Spleen (tissue), 11 donors: ENCODE results near the gene PPARGC1A. TPM values are rescaled to one million over a fixed set of nuclear protein-coding genes. Genes with fewer than 3 reads are reported as not detected.

Experiments used
- DNase-seq: peaks from one replicate; pipeline ENCODE4 v3.0.0-alpha.2; 2020
- H3K27ac ChIP-seq, 8 donors: fragments of 200-600 bp; sonication (generic) in 7 of 8; 1 replicate in 4 of 8; 2 replicates in 4 of 8; pipeline versions ENCODE4 v1.5.0 to v1.8.0; 2016 to 2021; ENCODE audit warnings: inconsistent platforms in 4 of 8, mild to moderate bottlenecking in 4 of 8, moderate library complexity in 1 of 8
- H3K27me3 ChIP-seq, 7 donors: fragments of 200-600 bp; sonication (generic) in 6 of 7; replicated peaks in 1 of 7; 1 replicate in 4 of 7; 2 replicates in 3 of 7; pipeline versions ENCODE4 v1.5.0 to v1.8.0; 2016 to 2021; ENCODE audit warnings: inconsistent platforms in 3 of 7, mild to moderate bottlenecking in 1 of 7
- H3K36me3 ChIP-seq, 6 donors: fragments of 200-600 bp; sonication (generic) in 5 of 6; 1 replicate in 4 of 6; 2 replicates in 2 of 6; pipeline versions ENCODE4 v1.5.0 to v1.8.0; 2016 to 2021; ENCODE audit warnings: inconsistent platforms in 2 of 6
- H3K4me1 ChIP-seq, 6 donors: fragments of 200-600 bp; sonication (generic) in 5 of 6; 1 replicate in 3 of 6; 2 replicates in 3 of 6; pipeline versions ENCODE4 v1.5.0 to v1.8.0; 2016 to 2021; ENCODE audit warnings: inconsistent platforms in 3 of 6
- H3K4me3 ChIP-seq, 8 donors: fragments of 200-600 bp; sonication (generic) in 7 of 8; 1 replicate in 4 of 8; 2 replicates in 4 of 8; pipeline versions ENCODE4 v1.5.0 to v1.8.0; 2016 to 2021; ENCODE audit warnings: inconsistent platforms in 4 of 8, mild to moderate bottlenecking in 4 of 8, moderate library complexity in 2 of 8
- H3K9me3 ChIP-seq, 8 donors: fragments of 200-600 bp; sonication (generic) in 7 of 8; 1 replicate in 4 of 8; 2 replicates in 4 of 8; pipeline versions ENCODE4 v1.5.0 to v1.8.0; 2016 to 2021; ENCODE audit warnings: inconsistent platforms in 4 of 8
- POLR2A ChIP-seq, 3 donors: fragments of 450-650 bp; IDR thresholded peaks; one replicate each; pipeline ENCODE4 v1.5.1; 2017; ENCODE audit warnings: antibody characterized with exemption in 3 of 3, mild to moderate bottlenecking in 1 of 3
- POLR2AphosphoS5 ChIP-seq, 3 donors: sonication (generic); formaldehyde crosslinking; IDR thresholded peaks; one replicate each; pipeline ENCODE4 v1.5.1; 2017; ENCODE audit warnings: antibody characterized with exemption in 3 of 3
- WGBS, 5 donors: extraction: QIAGEN DNeasy Blood & Tissue Kit in 3 of 5; methylation state at CpG; one replicate each; pipeline versions ENCODE4 v1.1.5 to v1.1.7; 2013 to 2018; 5-methylcytosine and 5-hydroxymethylcytosine counted together
- intact Hi-C: fragments of 100-400 bp; cut with DNase I; formaldehyde crosslinking; loops from one replicate; pipeline ENCODE4 v1.15.0; 2023; ENCODE audit warnings: low total_unique reads
- polyA plus RNA-seq, 3 donors: library from polyadenylated mRNA; stranded (reverse); fragments of 200-250 nt; gene quantifications; one replicate each; pipeline ENCODE4 v1.2.1, GENCODE V29; 2013
- total RNA-seq, 7 donors: library from RNA; depleted of rRNA in 3 of 7; stranded (reverse); fragments of >200 nt in 3 of 7; fragmentation: NEBNext Ultra II Directional in 4 of 7; extraction: Animal tissue kit (Norgen Biotek cat#: 25700) in 4 of 7; gene quantifications; one replicate each; pipeline versions ENCODE4 v1.1.0 to v1.2.1, GENCODE V29; 2016 to 2021
- TF ChIP-seq, protein P1 (sequence below), 11 experiments: fragments of 200-600 bp in 7 of 11; fragments of 450-650 bp in 4 of 11; sonication (generic) in 4 of 11; IDR thresholded peaks in 8 of 11; conservative IDR thresholded peaks in 3 of 11; 1 replicate in 7 of 11; 2 replicates in 4 of 11; pipeline versions ENCODE4 v1.4.0 to v1.8.0; 2016 to 2021; ENCODE audit warnings: antibody characterized with exemption in 11 of 11, inconsistent platforms in 4 of 11, mild to moderate bottlenecking in 1 of 11
- donor health status: healthy with polysubstance abuse.
- donor health status: DM: no; HTN: no; CAD: no; lungs with moderate emphysema.
- donor health status: DM: no; HTN: no; CAD: no.
- donor health status: Bipolar disorder and iron deficiency.
- donor health status: healthy.
- donor health status: DM: no; HTN: no; CAD: no.
- donor health status: DM: yes; HTN: yes; CAD: no.

PPARGC1A gene
- total and polyA plus RNA-seq, 10 donors: 0.32 to 7.3 (median 2.6) TPM

DNA sequence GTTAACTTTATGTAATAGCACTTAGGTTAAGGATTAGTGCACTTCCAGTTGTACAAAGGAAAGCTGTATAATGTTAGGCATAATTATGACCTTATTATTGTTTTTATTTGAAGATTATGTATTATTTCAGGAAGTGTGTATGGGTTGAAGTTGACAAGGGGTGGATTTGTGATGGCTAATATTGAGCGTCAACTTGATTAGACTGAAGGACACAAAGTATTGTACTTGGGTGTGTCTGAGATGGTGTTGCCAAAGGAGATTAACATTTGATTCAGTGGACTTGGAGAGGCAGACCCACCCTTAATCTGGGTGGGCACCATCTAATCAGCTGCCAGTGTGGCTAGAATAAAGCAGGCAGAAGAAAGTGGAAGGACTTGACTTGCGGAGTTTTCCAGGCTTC lies 127.3 kb downstream of the PPARGC1A start:
- intact Hi-C loops: no loop called here
- 86 to 94% (median 89%) methylated on average over 2 of the region's 2 CpGs for WGBS, 5 donors
- H3K4me3 ChIP-seq: no peak overlapping the region
- H3K27me3 ChIP-seq: no peaks in the 10 kb centered on the region
- no peak for DNase-seq
- H3K36me3 ChIP-seq: no peaks in the 10 kb centered on the region
- no peak overlapping the region for H3K27ac ChIP-seq
- TF ChIP-seq, protein P1, sequence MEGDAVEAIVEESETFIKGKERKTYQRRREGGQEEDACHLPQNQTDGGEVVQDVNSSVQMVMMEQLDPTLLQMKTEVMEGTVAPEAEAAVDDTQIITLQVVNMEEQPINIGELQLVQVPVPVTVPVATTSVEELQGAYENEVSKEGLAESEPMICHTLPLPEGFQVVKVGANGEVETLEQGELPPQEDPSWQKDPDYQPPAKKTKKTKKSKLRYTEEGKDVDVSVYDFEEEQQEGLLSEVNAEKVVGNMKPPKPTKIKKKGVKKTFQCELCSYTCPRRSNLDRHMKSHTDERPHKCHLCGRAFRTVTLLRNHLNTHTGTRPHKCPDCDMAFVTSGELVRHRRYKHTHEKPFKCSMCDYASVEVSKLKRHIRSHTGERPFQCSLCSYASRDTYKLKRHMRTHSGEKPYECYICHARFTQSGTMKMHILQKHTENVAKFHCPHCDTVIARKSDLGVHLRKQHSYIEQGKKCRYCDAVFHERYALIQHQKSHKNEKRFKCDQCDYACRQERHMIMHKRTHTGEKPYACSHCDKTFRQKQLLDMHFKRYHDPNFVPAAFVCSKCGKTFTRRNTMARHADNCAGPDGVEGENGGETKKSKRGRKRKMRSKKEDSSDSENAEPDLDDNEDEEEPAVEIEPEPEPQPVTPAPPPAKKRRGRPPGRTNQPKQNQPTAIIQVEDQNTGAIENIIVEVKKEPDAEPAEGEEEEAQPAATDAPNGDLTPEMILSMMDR (IDR thresholded peaks at IDR 0.05 in 8 of 11, conservative IDR thresholded peaks at IDR 0.05 in 3 of 11): no peak
- TF ChIP-seq POLR2AphosphoS5 (IDR thresholded peaks at IDR 0.05): no peak
- no peak for TF ChIP-seq POLR2A (IDR thresholded peaks at IDR 0.05)
- no peaks in the 10 kb centered on the region for H3K9me3 ChIP-seq
- H3K4me1 ChIP-seq: no peaks in the 10 kb centered on the region

DNA sequence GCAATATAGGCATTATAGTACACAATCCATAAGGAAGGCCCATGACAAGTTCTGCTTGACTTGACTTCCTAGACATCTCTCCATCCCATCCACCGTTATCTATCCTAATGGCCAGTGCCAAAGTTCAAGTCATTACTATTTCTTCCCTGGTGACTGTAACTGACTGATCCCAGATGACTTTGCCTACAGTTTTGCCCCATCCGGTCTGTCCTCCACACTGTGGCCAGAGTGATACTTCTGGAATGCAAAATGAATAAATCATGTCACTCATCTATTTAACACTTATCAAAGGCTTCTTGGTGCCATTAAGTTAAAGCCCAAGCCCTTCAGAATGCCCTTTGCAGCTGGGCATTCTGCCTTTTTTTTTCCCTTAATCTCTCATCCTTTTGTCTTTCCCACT lies 130.8 kb downstream of the PPARGC1A start:
- no peaks in the 10 kb centered on the region for H3K4me1 ChIP-seq
- no peak for DNase-seq
- H3K27me3 ChIP-seq: no peaks in the 10 kb centered on the region
- no peaks in the 10 kb centered on the region for H3K9me3 ChIP-seq
- TF ChIP-seq POLR2AphosphoS5 (IDR thresholded peaks at IDR 0.05): no peak
- TF ChIP-seq POLR2A (IDR thresholded peaks at IDR 0.05): no peak
- TF ChIP-seq, protein P1 (IDR thresholded peaks at IDR 0.05 in 8 of 11, conservative IDR thresholded peaks at IDR 0.05 in 3 of 11): no peak
- no peak overlapping the region for H3K27ac ChIP-seq
- H3K36me3 ChIP-seq: no peaks in the 10 kb centered on the region
- intact Hi-C loops: no loop called here
- H3K4me3 ChIP-seq: no peak overlapping the region
- WGBS, 5 donors: 64 to 79% (median 67%) methylated on average over 2 of the region's 2 CpGs

DNA sequence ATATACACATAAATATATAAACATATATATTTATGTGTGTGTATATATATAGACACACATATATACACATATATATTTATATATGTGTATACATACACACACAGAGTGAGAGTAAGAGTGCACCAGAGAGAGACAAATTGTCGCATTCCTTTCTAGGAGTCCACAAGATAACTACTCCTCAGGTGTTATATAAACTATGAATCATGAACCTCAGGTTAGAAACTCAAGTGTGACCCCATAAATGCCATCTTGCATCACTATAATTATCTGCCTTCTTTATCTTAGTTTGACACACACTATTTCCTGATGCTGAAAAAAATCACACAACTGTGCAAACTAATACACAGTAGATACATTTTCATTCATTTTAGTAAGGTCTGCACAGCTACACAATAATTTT lies 135.2 kb downstream of the PPARGC1A start:
- no peak for TF ChIP-seq POLR2AphosphoS5 (IDR thresholded peaks at IDR 0.05)
- Histone ChIP-seq H3K27ac (no peak overlapping the region), H3K4me3 (no peak overlapping the region), H3K9me3 (no peaks in the 10 kb centered on the region), H3K36me3 (no peaks in the 10 kb centered on the region), H3K27me3 (no peaks in the 10 kb centered on the region), H3K4me1 (no peaks in the 10 kb centered on the region)
- WGBS, 5 donors: 77 to 97% (median 89%) methylated on average over 1 of the region's 1 CpG
- intact Hi-C loops: no loop called here
- DNase-seq: no peak

DNA sequence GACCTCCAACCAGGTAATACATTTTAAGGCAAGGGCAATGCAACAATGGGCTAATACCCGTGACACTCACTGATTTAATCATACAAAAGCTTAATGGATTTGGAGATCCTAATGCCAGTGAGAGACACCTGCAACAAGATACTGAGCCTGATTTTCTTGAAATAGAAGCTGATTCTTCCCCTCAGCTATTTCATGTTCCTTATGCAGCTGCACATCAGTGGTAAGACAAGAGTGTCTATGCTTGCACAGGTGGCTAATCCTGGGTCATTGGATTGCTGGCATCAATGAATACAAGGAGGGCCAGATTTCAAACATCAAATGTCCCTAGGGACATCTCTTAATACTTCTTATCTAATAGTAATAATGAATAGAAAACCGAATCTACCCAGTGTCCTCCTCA lies 139.7 kb downstream of the PPARGC1A start:
- H3K36me3 ChIP-seq: no peaks in the 10 kb centered on the region
- H3K9me3 ChIP-seq: peaks cover 0 to 7% (median 0%) of the 10 kb centered on the region in 8 donors
- no peak for DNase-seq
- no peak overlapping the region for H3K4me3 ChIP-seq
- H3K27me3 ChIP-seq: no peaks in the 10 kb centered on the region
- no peaks in the 10 kb centered on the region for H3K4me1 ChIP-seq
- intact Hi-C loops: no loop called here
- H3K27ac ChIP-seq: no peak overlapping the region
- TF ChIP-seq, protein P1 (IDR thresholded peaks at IDR 0.05 in 8 of 11, conservative IDR thresholded peaks at IDR 0.05 in 3 of 11): no peak
- TF ChIP-seq POLR2A (IDR thresholded peaks at IDR 0.05) (no peak), POLR2AphosphoS5 (IDR thresholded peaks at IDR 0.05) (no peak)
- WGBS, 5 donors: 79 to 89% (median 79%) methylated on average over 2 of the region's 2 CpGs

DNA sequence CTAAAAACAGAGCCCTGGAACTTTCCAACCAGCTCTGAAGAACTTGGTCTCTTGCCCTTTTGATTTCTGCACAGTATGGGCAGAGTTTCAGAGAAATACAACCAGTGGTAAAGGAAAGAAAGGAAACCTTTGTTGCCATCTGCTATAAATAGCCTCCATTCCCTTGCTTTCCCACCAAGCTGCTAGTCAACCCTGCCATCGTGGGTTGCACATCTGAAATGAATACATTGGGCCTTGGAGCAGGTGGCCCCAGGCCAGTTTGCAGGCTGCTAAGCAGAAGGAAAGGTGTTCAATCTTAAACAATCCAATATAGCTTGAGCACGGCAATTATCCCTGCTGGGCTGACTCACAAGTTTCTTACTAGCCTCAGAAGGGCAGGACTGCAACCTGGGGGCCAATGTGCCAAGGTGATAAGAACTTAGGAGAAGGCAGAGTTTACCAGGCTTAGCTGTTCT lies 142.5 kb downstream of the PPARGC1A start:
- no peak for DNase-seq
- intact Hi-C loops: no loop called here
- Histone ChIP-seq H3K4me3 (no peak overlapping the region), H3K9me3 (peaks cover 0 to 7% (median 0%) of the 10 kb centered on the region in 8 donors), H3K4me1 (no peaks in the 10 kb centered on the region), H3K27me3 (no peaks in the 10 kb centered on the region), H3K27ac (no peak overlapping the region), H3K36me3 (no peaks in the 10 kb centered on the region)
- no peak for TF ChIP-seq POLR2AphosphoS5 (IDR thresholded peaks at IDR 0.05)
- TF ChIP-seq POLR2A (IDR thresholded peaks at IDR 0.05): no peak
- 50 to 84% (median 67%) methylated on average over 2 of the region's 2 CpGs for WGBS, 5 donors
